GM21717 (cell line): ENCODE data around the gene MTSS2.

Experiments used
- ATAC-seq: cut with Tn5 transposase; IDR thresholded peaks from one replicate; pipeline ENCODE4 v1.9.1; 2021; ENCODE audit warnings: mild to moderate bottlenecking, moderate library complexity; ENCODE audit not compliant: unreplicated experiment

Gene MTSS2

DNA sequence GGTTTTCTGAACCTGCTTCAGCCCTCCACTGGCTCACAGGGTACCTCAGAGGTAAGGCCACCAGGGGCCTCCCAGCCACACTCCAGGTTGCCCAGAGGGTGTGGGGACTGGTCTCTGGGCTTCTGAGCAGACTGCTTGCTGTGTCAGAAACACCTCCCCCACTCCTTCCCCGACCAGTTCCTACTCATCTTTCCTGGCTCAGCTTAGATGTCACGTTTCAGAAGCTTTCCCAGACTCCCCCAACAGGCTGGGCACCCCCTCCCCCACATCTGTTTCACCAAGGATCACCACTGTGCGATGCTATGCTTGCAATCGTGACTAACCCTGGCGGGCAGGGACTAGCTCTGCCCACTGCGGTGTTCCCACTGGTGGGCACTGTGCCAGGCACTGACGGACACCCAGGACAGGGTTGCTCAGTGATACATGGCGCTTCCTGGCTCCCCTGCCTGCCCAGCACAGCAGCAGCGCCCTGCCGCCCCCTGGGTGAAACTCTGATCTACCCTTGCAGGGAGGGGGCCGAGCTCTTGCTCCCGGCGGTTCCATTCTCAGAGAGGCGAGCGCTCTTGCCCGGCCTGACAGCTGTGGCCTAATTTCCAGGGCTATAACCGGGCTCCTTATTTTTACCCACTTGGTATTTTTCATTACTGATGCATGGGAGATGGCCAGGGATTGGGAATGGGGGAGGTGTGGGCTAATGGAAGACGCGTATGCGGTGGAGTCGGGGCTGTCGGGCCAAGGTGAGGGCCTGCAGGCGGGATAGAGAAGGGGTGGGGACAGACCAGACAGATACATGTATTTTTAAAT, 29.4 kb upstream of the MTSS2 start:
- no peak for ATAC-seq

DNA sequence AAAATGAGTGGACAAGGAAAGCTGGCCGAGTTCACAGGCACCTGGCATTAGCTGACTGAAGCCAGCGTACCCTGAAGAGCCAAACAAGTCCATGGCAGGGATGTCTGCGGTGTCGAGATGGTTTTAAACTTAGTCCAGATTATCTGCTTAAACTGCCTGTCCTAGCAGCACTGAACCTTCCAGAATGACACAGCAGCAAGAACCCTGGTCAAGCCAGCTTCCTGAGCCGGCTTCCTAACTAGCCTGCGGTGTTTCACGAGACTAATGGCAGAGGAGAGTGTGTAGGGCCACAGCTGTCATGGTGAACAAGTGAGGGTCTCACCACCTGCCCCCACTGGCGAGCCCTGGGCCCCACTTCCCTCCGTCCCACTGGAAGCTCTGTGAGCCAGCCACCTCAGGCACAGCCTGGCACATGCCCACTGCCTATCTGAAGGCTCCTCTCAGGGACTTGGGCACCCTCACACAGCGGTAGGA, 28.8 kb upstream of the MTSS2 start:
- no peak for ATAC-seq

GRCh38 chr16:70713824-70714223, 28.0 kb upstream of the MTSS2 start:
- ATAC-seq = no peak

DNA sequence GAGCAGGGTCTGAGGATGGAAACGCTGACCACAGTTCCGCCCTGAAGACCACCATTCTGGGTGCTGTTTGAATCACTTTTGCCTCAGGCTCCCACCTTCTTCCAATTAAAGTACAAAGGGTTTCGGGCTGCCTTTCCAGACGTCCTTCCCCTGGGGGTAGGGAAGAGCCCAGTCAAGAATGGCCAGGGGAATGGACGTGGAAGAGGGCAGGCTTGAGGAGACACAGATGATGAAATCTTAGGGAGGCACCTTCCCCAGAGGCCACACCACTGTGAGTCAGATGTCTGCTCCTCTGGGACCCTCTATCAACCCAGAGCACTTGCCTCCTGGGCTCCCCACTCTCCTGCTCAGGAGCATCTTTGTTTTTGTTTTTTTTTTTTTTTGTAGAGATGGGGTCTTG, 27.5 kb upstream of the MTSS2 start:
- ATAC-seq = no peak

DNA sequence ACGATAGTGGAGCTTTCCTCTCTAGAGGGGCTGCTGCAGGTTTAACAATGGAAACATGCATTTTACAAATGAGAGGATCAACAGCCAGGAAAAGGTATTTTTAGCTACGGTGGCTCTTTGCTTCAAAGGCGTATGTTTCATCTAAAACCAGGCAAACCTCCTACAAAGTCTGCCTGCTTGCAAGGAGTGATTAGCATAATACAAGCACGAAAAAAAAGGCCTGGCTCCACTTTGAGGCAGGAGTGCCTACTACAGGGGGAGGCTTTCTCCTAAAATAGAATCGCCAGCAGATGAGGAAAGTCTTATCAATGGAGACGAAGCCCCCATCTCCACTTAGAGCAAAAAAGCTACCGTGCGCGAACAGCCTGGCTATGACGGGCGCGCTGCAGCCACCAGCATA, 27.1 kb upstream of the MTSS2 start:
- ATAC-seq = no peak

GRCh38 chr16:70712359-70712758, 26.5 kb upstream of the MTSS2 start:
- no peak for ATAC-seq

DNA sequence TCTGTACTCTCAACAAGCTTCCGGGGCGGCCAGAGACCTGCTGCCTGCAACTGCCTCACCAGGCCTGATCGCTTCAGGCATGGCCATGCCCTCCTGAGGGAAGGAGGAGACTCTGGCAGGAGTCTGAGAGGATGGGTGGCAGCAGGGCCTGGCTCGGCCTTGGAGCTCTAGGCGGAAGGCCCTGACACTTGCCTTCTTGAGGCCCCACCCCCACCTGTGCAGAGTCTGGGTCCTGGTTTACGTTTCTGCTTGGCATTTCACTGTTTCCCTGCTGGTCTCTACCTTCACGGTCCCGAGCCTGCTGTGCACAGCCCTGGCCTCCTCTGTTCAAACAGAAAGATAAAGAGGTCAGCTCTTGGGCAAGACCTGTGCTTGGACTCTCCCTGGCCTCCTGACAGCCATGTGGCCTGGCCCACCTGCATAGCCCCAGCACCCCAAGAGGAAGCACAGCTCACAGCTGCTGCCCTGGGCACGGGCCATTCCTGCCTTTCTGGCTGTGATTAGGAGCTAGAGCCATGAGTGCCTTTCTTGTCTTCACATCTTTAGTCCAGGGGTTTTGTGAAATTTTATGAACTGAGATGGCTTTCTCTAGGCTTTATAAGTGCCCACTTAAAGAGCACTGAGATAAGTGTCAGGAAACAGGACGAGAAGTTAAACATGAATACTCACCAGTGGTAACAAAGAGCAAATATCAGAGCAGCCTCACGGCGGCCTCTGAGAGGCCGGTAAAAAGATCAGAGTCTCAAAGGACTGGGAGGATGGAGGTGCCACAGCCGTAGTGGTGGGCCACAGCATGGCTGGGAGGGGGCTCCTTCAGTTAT, 25.6 kb upstream of the MTSS2 start:
- no peak for ATAC-seq

DNA sequence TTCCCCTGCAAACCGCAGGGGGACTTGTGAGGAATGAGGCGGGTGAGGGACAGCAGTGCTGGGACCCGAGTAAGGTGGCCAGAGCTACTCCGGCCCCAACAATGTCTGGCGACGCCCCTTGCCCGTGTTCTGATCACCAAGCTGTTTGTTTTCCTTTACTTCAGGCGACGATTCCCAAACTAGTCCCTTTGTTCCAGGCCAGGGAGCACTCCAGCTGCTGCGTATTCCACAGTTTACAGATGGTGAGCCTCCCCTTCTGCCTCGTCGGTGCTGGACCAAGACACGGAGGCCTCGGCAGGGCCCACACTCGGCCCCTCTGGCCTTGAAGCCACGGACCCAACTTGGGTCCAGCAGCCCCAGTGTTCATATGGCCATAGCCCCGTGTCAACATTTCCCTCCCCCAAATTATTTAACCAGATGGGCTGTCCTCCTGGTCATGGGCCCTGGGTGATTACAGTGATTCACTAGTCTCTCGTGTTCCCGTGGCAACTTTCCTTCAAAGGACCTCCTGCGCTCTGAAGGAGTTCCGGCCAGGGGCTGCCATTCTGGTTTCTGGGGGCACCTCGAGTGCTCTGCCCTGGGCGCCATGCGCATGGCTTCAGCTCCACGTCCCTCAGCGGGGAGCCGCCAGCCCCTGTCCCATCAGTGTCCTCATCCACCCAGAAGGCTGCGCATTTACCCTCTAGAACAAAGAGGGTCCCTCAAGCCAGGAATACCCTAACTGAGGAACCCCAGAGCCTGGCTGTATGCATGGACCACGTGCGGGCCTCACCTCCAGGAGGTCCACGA, 24.8 kb upstream of the MTSS2 start:
- no peak for ATAC-seq

GRCh38 chr16:70709942-70710341, 24.1 kb upstream of the MTSS2 start:
- no peak for ATAC-seq

DNA sequence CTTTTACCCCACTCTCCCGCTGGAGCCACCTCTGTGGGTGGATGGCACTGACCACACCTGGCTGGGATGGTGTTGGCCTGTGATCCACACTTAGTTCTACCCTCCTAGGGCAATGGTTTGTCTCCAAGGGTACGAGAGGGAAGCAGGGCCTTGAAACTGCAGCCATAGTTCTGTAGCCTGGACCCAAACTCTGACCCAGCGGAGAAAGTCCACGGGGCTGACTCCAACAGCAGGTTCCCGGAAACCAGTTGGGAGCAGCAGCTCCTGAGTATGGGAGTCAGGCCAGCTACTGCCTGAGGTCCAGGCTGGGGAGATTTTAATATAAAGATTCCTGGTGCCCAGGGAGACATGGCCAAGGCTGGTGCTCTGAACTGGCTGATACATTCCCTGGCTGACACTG, 23.6 kb upstream of the MTSS2 start:
- no peak for ATAC-seq

DNA sequence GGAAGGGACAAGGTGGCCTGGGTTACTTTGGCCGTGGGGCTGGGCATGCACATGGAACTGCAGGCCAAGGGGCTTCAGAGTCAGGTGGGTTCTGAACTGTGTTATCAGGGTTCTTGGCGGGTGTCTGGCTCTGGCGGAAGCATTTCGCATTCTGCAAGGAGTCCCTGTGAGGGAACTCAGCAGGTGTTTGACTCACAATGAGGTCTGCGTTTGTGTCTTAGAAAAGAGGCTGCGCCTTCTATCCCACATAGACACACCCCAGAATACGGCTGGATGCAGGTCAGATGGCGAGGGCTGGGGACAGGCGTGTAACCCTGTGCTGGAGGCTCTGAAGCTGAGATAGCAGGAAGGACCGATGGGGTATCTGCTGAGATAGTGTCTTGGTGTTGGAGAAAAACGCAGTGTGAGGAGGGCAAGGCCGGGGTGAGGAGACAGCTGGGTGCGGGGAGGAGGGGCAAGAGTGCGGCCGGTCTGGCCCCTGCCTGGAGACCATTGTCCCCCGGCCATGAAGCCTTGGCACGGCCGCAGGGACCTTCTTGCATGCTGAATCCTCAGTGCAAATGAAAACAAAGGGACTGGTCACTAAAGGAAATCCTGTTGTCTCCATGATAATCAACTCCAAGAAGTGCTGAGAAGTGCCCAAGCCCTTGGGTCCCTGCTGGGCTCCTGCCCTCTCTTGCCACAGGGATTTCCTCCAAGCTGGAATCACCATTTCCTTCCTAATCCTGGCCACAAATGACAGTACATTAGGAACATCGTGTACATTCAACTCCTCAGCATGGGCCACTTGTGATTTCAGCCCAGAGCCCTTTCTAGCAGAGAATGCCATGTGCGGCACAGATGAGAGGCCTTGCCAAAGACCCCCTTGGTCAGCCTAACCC, 22.8 kb upstream of the MTSS2 start:
- ATAC-seq = no peak

GRCh38 chr16:70706948-70707465, 21.2 kb upstream of the MTSS2 start:
- no peak for ATAC-seq

GRCh38 chr16:70705056-70705455, 19.2 kb upstream of the MTSS2 start:
- no peak for ATAC-seq

GRCh38 chr16:70704586-70704985, 18.7 kb upstream of the MTSS2 start:
- no peak for ATAC-seq

GRCh38 chr16:70703835-70704381, 18.1 kb upstream of the MTSS2 start:
- ATAC-seq = no peak

DNA sequence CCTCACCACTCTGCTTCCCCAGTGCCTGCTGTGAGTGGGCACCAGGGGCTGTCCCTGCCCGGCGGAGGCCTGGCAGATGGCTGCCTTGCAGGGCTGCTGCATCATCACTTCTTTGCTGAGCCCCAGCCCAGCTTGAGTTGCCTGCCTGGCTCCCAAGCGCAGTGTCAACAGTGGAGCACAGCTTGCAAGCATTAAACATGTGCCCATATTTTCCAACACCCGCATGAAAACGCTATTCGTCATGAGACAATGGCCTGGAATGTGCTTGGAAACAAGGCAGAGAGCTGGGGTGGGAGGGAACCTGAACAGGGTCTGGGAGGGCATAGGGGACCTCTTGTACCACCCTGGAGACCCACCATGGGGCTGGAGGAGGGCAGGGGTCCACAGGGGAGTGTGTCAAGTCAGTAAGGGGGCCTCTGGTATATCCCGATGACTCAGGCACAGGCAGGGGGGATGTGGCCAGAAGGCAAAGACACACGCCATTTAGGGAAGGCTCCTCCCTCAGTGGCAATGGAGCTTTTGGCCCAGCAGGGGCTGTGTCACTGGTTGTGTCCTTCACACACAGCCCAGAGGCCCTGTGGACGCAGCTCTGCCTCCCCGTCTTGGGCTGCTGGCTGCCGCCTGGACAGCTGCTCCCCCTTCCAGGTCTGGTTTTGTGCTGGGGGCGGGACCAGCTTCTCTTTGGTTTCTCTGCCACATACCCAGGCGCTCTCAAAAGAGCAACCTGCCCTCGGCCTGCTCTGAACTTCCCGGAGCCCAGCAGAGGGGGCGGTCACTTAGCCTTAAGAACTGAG, 17.4 kb upstream of the MTSS2 start:
- no peak for ATAC-seq

GRCh38 chr16:70702624-70703023, 16.8 kb upstream of the MTSS2 start:
- ATAC-seq = no peak

- ATAC-seq = no peak
These were observed 16.1 kb upstream of the MTSS2 start for GRCh38 chr16:70701998-70702397.

- no peak for ATAC-seq
These were observed 15.7 kb upstream of the MTSS2 start for GRCh38 chr16:70701596-70701995.
